Skeletal muscle cell (primary cell): ENCODE results near the gene IDNK.

Experiments used
- DNase-seq: peaks from one replicate; pipeline ENCODE4 v3.0.0-alpha.2; 2010; ENCODE audit warnings: low read depth
- H3K4me3 ChIP-seq: 2 replicates; pipeline ENCODE4 v1.5.1; 2011; ENCODE audit warnings: low read depth, mild to moderate bottlenecking, control low read depth, low read length, moderate library complexity

IDNK gene

DNA sequence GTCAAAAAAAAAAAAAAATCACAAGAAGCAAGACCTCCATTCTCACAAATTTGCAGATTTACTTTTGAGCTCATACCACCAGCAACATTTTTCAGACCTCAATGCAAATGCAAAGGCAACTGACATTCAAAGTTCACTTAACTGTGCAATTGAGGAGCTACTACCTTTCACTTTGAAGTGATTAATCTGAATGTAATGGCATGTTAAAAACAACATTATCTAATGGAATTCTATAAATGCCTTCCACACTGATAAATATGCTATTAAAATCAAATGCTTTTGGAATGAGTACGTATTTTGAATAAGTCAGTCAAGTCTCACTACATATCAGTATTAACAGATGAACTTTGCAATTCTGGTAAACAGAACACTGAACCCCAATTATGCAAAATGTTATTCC, 52.5 kb downstream of the IDNK start:
- no peak for DNase-seq

GRCh38 chr9:83677596-83677995, 54.7 kb downstream of the IDNK start:
- no peak for DNase-seq

More for the DNA sequence above, 52.5 kb downstream of the IDNK start:
- H3K4me3 ChIP-seq, result no peak overlapping the region

DNA sequence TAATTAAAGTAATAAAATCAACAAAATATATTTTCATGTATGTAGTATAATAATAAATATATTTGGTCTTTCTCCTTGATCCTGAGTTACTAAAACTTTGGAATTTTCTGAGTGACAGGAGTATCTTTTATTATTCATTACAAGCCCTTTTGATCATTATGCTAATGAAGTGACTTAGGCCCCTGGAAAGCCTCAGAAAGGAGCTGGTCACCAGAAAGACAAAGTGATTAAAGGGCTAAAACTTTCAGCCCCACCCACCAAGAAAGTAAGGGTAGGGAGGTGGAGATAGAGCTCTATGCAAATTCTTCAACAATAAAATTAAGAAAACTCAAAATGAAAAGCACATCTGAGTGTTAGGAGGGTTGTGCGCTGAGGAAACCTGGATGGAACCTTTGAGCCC, 57.3 kb downstream of the IDNK start:
- no peak overlapping the region for H3K4me3 ChIP-seq
- DNase-seq, result no peak

More at GRCh38 chr9:83677596-83677995, 54.7 kb downstream of the IDNK start:
- no peak overlapping the region for H3K4me3 ChIP-seq

DNA sequence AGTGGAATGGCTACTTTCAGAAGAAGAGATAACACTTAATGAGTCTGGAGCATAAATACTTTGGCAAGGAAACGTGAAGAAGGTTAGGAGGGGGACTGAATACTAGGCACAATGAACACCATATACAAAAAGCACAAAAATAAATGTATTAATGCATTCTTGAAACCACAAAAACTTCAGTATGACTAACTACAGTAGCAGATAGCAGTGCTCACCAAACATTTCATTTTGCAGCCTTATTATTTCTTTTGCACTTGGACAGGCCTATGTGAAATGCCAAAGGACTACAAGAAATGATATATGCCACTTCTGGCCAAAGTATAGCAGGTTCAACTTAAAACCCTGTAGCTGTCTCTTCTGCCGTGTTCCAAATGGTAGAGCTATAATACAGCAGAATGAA, 58.5 kb downstream of the IDNK start:
- no peak overlapping the region for H3K4me3 ChIP-seq
- DNase-seq, result no peak

GRCh38 chr9:83688921-83689320, 66.0 kb downstream of the IDNK start:
- H3K4me3 ChIP-seq, result no peak overlapping the region
- no peak for DNase-seq

- no peak overlapping the region for H3K4me3 ChIP-seq
- DNase-seq, result no peak
Observed at GRCh38 chr9:83691492-83691891, 68.5 kb downstream of the IDNK start.
